Colonic mucosa (tissue), 4 donors: ENCODE results near the gene TBX4. TPM values are rescaled to one million over a fixed set of nuclear protein-coding genes. Genes with fewer than 3 reads are reported as not detected.

Source experiments
- DNase-seq: peaks from one replicate; pipeline ENCODE4 v3.0.0-alpha.2; 2020
- H3K27ac ChIP-seq: fragments of 200-600 bp; one replicate; pipeline ENCODE4 v1.8.0; 2021
- H3K27me3 ChIP-seq: fragments of 200-600 bp; one replicate; pipeline ENCODE4 v1.8.0; 2021
- H3K36me3 ChIP-seq: fragments of 200-600 bp; one replicate; pipeline ENCODE4 v1.8.0; 2021
- H3K4me1 ChIP-seq: fragments of 200-600 bp; one replicate; pipeline ENCODE4 v1.8.0; 2021; ENCODE audit warnings: mild to moderate bottlenecking
- H3K4me3 ChIP-seq: fragments of 200-600 bp; one replicate; pipeline ENCODE4 v1.8.0; 2021
- H3K9ac ChIP-seq, 2 donors: one replicate each; pipeline ENCODE4 v1.7.0; 2013; ENCODE audit warnings: control low read depth in 2 of 2, low read depth in 2 of 2, low read length in 2 of 2
- H3K9me3 ChIP-seq: fragments of 200-600 bp; one replicate; pipeline ENCODE4 v1.8.0; 2021
- CTCF ChIP-seq: fragments of 200-600 bp; IDR thresholded peaks from one replicate; pipeline ENCODE4 v1.8.0; 2022; ENCODE audit warnings: antibody characterized with exemption, mild to moderate bottlenecking
- intact Hi-C: fragments of 100-400 bp; cut with DNase I; formaldehyde crosslinking; loops from one replicate; pipeline ENCODE4 v1.14.1; 2022
- total RNA-seq, 2 donors: library from RNA; stranded (reverse); fragmentation: NEBNext Ultra II Directional in 1 of 2; extraction: Animal tissue kit (Norgen Biotek cat#: 25700) in 1 of 2; gene quantifications; one replicate each; pipeline ENCODE4 v1.2.1, GENCODE V29; 2021
- donor health status: healthy.
- donor health status: DM: no; HTN: no; CAD: no.
- donor health status: DM: no; HTN: no; CAD: no.

TBX4 gene
- total RNA-seq, 2 donors from 2014 or later: not detected

GRCh38 chr17:61476476-61477203, 24.4 kb downstream of the TBX4 start:
- no peak overlapping the region for H3K4me3 ChIP-seq
- H3K9me3 ChIP-seq: no peaks in the 10 kb centered on the region
- intact Hi-C loops: no loop called here
- no peak overlapping the region for H3K9ac ChIP-seq
- no peaks in the 10 kb centered on the region for H3K36me3 ChIP-seq
- H3K4me1 ChIP-seq: no peaks in the 10 kb centered on the region
- no peak for DNase-seq
- no peak for TF ChIP-seq CTCF
- no peaks in the 10 kb centered on the region for H3K27me3 ChIP-seq
- no peak overlapping the region for H3K27ac ChIP-seq

GRCh38 chr17:61477204-61477834, 25.1 kb downstream of the TBX4 start:
- intact Hi-C loops: no loop called here
- Histone ChIP-seq H3K27me3 (no peaks in the 10 kb centered on the region), H3K9me3 (no peaks in the 10 kb centered on the region), H3K27ac (no peak overlapping the region), H3K36me3 (no peaks in the 10 kb centered on the region), H3K9ac (no peak overlapping the region), H3K4me1 (no peaks in the 10 kb centered on the region), H3K4me3 (no peak overlapping the region)
- DNase-seq: no peak
- no peak for TF ChIP-seq CTCF

GRCh38 chr17:61478026-61478789, 26.0 kb downstream of the TBX4 start:
- no peak for DNase-seq
- H3K27ac ChIP-seq: no peak overlapping the region
- no peak overlapping the region for H3K9ac ChIP-seq
- intact Hi-C loops: no loop called here
- H3K27me3 ChIP-seq: no peaks in the 10 kb centered on the region
- no peak overlapping the region for H3K4me3 ChIP-seq
- no peak for TF ChIP-seq CTCF
- H3K4me1 ChIP-seq: no peaks in the 10 kb centered on the region
- no peaks in the 10 kb centered on the region for H3K36me3 ChIP-seq
- no peaks in the 10 kb centered on the region for H3K9me3 ChIP-seq

- H3K4me3 ChIP-seq: no peak overlapping the region
- DNase-seq: no peak
- no peaks in the 10 kb centered on the region for H3K9me3 ChIP-seq
- no peaks in the 10 kb centered on the region for H3K36me3 ChIP-seq
- H3K27ac ChIP-seq: no peak overlapping the region
- H3K9ac ChIP-seq: no peak overlapping the region
- no peaks in the 10 kb centered on the region for H3K4me1 ChIP-seq
- intact Hi-C loops: no loop called here
- no peaks in the 10 kb centered on the region for H3K27me3 ChIP-seq
- no peak for TF ChIP-seq CTCF
These were observed 26.7 kb downstream of the TBX4 start for GRCh38 chr17:61478790-61479492.
